ENCODE results near the gene NAPG.
"Not testable (repeated sequence)": the region's sequence is repeated elsewhere in the genome, so short reads cannot be mapped to it uniquely, and the experiment has no call there.

- not testable (repeated sequence) for TF ChIP-seq CTCF (IDR thresholded peaks at IDR 0.05; ENCODE audit: poor library complexity); EZH2phosphoT487 (IDR thresholded peaks at IDR 0.05; ENCODE audit: low read depth, severe bottlenecking, unreplicated experiment); EZH2 (IDR thresholded peaks at IDR 0.05; ENCODE audit: borderline replicate concordance)
Observed at GRCh38 chr18:10595917-10596316, 70.1 kb downstream of the NAPG start.
